HTERT RPE-1 (cell line): Measurements from ENCODE around the gene MEMO1.

Source experiments
- in situ Hi-C: fragments of 300-500 bp; cut with MboI; formaldehyde crosslinking; loops from 4 replicates; pipeline ENCODE4 v1.14.3; 2020; ENCODE audit warnings: low sequenced_read_pairs

The MEMO1 gene

DNA sequence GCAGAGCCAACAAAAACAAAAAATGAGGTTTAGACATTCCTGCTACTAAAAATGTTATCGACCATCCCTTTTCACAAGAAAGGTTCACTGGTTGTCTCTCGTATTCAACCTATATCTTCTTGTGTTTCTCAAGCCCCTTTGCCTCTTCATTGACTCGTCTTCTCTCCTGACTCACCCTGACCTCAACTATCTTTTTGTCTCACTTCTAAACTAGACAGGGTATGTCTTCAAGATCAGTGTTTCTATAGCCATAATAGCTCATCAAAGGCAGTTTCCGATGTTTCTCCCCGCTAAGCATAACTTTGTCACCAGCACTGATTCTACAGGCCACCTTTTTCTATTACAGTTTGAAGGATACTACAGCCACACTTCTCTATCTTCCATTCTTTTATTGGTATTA is 178.4 kb downstream of the MEMO1 start:
- in situ Hi-C loops = no loop called here

DNA sequence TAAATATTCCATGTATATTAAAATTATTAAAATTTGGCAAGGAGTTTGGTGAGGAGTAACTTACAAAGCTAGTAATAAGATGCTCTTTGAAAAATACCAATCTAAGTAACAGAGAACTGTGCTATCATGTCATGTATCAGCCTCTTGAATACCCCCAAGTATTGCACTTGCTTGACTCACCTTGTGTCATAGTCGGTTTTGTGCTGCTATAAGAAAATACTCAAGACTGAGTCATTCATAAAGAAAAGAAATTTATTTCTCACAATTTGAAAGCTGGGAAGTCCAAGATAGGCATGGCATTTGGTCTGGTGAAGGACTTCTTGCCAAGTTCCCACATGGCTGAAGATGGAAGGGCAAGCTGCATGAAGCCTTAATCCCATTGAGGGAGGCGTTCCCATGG is 179.2 kb downstream of the MEMO1 start:
- in situ Hi-C loops = no loop called here

DNA sequence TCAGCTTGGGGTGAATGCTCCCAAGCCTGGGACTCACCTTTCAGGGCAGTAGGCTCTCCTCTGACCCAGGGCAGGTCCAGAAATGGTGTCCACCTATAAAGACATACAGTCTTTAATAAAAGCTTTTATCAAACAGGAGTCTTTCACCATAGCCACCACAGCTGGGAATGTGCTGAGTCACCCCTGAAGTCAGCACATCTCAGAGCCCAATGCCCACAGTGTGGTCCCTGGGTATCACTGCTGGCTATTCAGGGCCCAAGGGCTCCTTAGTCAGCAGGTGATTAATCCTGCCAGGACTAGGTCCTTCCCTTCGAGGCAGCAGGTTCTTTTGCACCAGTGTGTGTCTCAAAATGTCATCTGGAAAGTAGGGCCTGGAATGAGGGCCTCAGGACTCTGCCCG is 181.9 kb downstream of the MEMO1 start:
- in situ Hi-C loops = no loop called here

DNA sequence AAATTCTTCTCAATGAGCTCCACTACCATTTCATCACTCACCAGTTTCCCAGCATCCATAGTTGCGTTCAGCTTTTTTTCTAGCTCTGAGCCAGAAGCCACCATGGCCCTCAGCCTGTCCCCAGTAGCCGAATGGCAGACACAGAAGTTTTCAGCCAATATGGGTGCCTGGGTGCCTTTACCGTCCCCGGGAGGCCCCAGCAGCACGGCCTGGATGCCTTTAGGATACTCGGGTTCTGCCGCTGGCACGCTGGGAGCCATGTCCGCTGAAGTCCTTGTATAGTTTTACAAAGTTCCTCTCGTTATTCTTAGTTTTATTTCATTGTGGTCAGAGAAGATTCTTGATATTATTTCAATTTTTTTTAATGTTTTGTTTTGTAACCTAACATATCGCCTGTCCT is 187.2 kb downstream of the MEMO1 start:
- in situ Hi-C loops = no loop called here

DNA sequence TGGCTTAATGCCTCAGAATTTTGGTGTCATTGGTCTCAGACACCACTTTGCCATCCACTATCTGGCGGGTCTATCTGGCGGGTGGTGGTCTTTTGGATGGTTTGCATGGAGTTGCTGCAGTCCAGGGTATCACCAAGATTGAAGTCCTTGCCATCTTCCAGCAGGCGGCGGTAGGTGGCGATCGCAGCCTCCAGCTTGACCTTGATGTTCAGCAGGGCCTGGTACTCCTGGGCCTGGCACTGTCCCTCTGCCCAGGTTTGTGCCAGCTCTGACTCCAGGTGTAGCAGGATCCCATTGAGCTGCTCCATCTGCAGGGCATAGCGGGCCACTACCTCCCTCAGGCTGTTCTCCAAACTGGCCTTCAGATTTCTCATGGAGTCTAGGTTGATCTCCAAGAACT is 188.2 kb downstream of the MEMO1 start:
- in situ Hi-C loops = no loop called here
